HCT116 (cell line): ENCODE results near the gene FBXO48. TPM values are rescaled to one million over a fixed set of nuclear protein-coding genes. Genes with fewer than 3 reads are reported as not detected.
A peak's percentile ranks its signal among the peaks of the same experiment; 100 is the strongest.

Experiments used
- ATAC-seq: fragments of 200-7000 bp; cut with Tn5 transposase; 2 replicates; pipeline ENCODE4 v1.9.1; 2020; ENCODE audit warnings: mild to moderate bottlenecking, moderate library complexity
- Bru-seq: library from RNA; stranded (reverse); fragments of 400-500 nt; gene quantifications from one replicate; lab custom pipeline; 2021; lab: Mats Ljungman, UMichigan
- BruChase-seq, 2 experiments: library from RNA; stranded (reverse); fragments of 400-500 nt; gene quantifications; one replicate each; lab custom pipeline; 2021; lab: Mats Ljungman, UMichigan
- BruUV-seq: library from RNA; stranded (reverse); fragments of 400-500 nt; replicated peaks from 2 replicates; lab custom pipeline; 2021; lab: Mats Ljungman, UMichigan
- CTCF ChIA-PET: fragments of 300-600 bp; sonication (Branson Sonifier 250); formaldehyde crosslinking; loops from one replicate; lab custom pipeline; 2021; ENCODE audit warnings: antibody characterized with exemption; lab: Charles Lee
- POLR2A ChIA-PET: fragments of 300-600, 350-600 bp; sonication (Branson Sonifier 250); formaldehyde crosslinking; loops from one replicate; lab custom pipeline; 2021; ENCODE audit warnings: antibody characterized with exemption; lab: Charles Lee
- RAD21 ChIA-PET, 2 experiments: fragments of 300-600 bp; sonication (Branson Sonifier 250); formaldehyde crosslinking; loops; one replicate each; lab custom pipeline; 2023; ENCODE audit warnings: low total read pairs in 2 of 2; ENCODE audit not compliant: uncharacterized antibody in 2 of 2, unreplicated experiment in 2 of 2, low non-redundant PET in 1 of 2; lab: Charles Lee
- DNase-seq: peaks from one replicate; pipeline ENCODE4 v3.0.0-alpha.2; 2010; ENCODE audit warnings: low read depth, low spot score
- H2AFZ ChIP-seq: fragments of 200-600 bp; shearing (Covaris generic), sonication (generic); 2 replicates; pipeline ENCODE4 v1.6.1; 2017; ENCODE audit warnings: low read depth, mixed run types, mixed read lengths, antibody characterized with exemption, low read length; ENCODE audit not compliant: poor library complexity, severe bottlenecking
- H3K27ac ChIP-seq: 2 replicates; pipeline ENCODE4 v1.5.1; 2012; ENCODE audit warnings: low read depth, low read length
- H3K27me3 ChIP-seq: fragments of 200-600 bp; sonication (generic); 2 replicates; pipeline ENCODE4 v1.6.1; 2016; ENCODE audit warnings: mixed run types, low read length, mixed read lengths; ENCODE audit not compliant: insufficient read depth
- H3K36me3 ChIP-seq, 2 experiments: fragments of 200-500 bp in 1 of 2; fragments of 200-600 bp in 1 of 2; sonication (Bioruptor generic) in 1 of 2; sonication (generic) in 1 of 2; 2 replicates each; pipeline versions ENCODE4 v1.5.1 to v1.6.1; 2014 to 2016; ENCODE audit warnings: low read length in 2 of 2, inconsistent platforms in 1 of 2, mixed read lengths in 1 of 2, mixed run types in 1 of 2; ENCODE audit not compliant: insufficient read depth in 2 of 2, control insufficient read depth in 1 of 2
- H3K4me1 ChIP-seq, 2 experiments: fragments of 200-600 bp in 1 of 2; sonication (generic) in 1 of 2; 2 replicates each; pipeline versions ENCODE4 v1.5.1 to v1.6.1; 2012 to 2017; ENCODE audit warnings: low read length in 2 of 2, inconsistent platforms in 1 of 2, mild to moderate bottlenecking in 1 of 2, mixed read lengths in 1 of 2, mixed run types in 1 of 2, moderate library complexity in 1 of 2; ENCODE audit not compliant: insufficient read depth in 2 of 2, control insufficient read depth in 1 of 2
- H3K4me2 ChIP-seq: fragments of 200-600 bp; sonication (generic); 2 replicates; pipeline ENCODE4 v1.6.1; 2017; ENCODE audit warnings: mixed run types, low read length, mixed read lengths
- H3K4me3 ChIP-seq, 2 experiments: fragments of 200-600 bp in 1 of 2; sonication (generic) in 1 of 2; replicated peaks in 1 of 2; 2 replicates each; pipeline ENCODE4 v1.5.1; 2011 to 2016; ENCODE audit warnings: low read length in 2 of 2, control low read depth in 1 of 2, low read depth in 1 of 2, mild to moderate bottlenecking in 1 of 2, mixed read lengths in 1 of 2, mixed run types in 1 of 2
- H3K79me2 ChIP-seq: fragments of 200-600 bp; sonication (generic); 2 replicates; pipeline ENCODE4 v1.6.1; 2017; ENCODE audit warnings: mild to moderate bottlenecking, mixed run types, low read length, moderate library complexity, mixed read lengths; ENCODE audit not compliant: insufficient read depth
- H3K9ac ChIP-seq: fragments of 200-600 bp; sonication (generic); 2 replicates; pipeline ENCODE4 v1.6.1; 2016; ENCODE audit warnings: low read length, mixed read lengths
- H3K9me2 ChIP-seq: fragments of 200-600 bp; sonication (generic), shearing (Covaris generic); 2 replicates; pipeline ENCODE4 v1.6.1; 2017; ENCODE audit warnings: mixed run types, mild to moderate bottlenecking, moderate library complexity; ENCODE audit not compliant: insufficient read depth
- H3K9me3 ChIP-seq, 2 experiments: fragments of 200-500 bp in 1 of 2; fragments of 200-600 bp in 1 of 2; sonication (Bioruptor generic) in 1 of 2; sonication (generic) in 1 of 2; 2 replicates each; pipeline ENCODE4 v1.6.1; 2014 to 2017; ENCODE audit warnings: low read length in 2 of 2, mixed read lengths in 2 of 2, inconsistent platforms in 1 of 2, low read depth in 1 of 2, mild to moderate bottlenecking in 1 of 2, mixed run types in 1 of 2, moderate library complexity in 1 of 2; ENCODE audit not compliant: control insufficient read depth in 1 of 2, insufficient read depth in 1 of 2
- H4K20me1 ChIP-seq: fragments of 200-600 bp; sonication (generic), shearing (Covaris generic); 2 replicates; pipeline ENCODE4 v1.6.1; 2017; ENCODE audit warnings: mixed run types, mild to moderate bottlenecking, moderate library complexity; ENCODE audit not compliant: insufficient read depth
- CEBPB ChIP-seq: IDR thresholded peaks from 2 replicates; pipeline ENCODE4 v1.6.1; 2012; ENCODE audit warnings: low read depth
- EGR1 ChIP-seq: IDR thresholded peaks from 2 replicates; pipeline ENCODE4 v1.6.1; 2012; ENCODE audit warnings: low read depth
- ELF1 ChIP-seq: IDR thresholded peaks from 2 replicates; pipeline ENCODE4 v1.6.1; 2012; ENCODE audit warnings: low read depth, borderline replicate concordance
- EZH2 ChIP-seq: fragments of 200-600 bp; sonication (generic); IDR thresholded peaks from 2 replicates; pipeline ENCODE4 v1.6.1; 2017; ENCODE audit warnings: antibody characterized with exemption, mixed run types
- EZH2phosphoT487 ChIP-seq: fragments of 200-600 bp; IDR thresholded peaks from 2 replicates; pipeline ENCODE4 v1.6.1; 2018; ENCODE audit warnings: antibody characterized with exemption, borderline replicate concordance
- FOSL1 ChIP-seq: IDR thresholded peaks from 2 replicates; pipeline ENCODE4 v1.6.1; 2012; ENCODE audit warnings: low read depth
- JUND ChIP-seq: IDR thresholded peaks from 2 replicates; pipeline ENCODE4 v1.6.1; 2012
- MAX ChIP-seq: IDR thresholded peaks from 2 replicates; pipeline ENCODE4 v1.6.1; 2012
- POLR2A ChIP-seq: IDR thresholded peaks from 2 replicates; pipeline ENCODE4 v1.7.0; 2011; ENCODE audit warnings: borderline replicate concordance; ENCODE audit not compliant: insufficient read depth, insufficient read length; ENCODE audit errors: extremely low read depth
- POLR2AphosphoS5 ChIP-seq: IDR thresholded peaks from 2 replicates; pipeline ENCODE4 v1.6.1; 2011; ENCODE audit warnings: mild to moderate bottlenecking, low read depth, low read length, moderate library complexity
- RAD21 ChIP-seq: IDR thresholded peaks from 2 replicates; pipeline ENCODE4 v1.6.1; 2012; ENCODE audit warnings: low read depth, mild to moderate bottlenecking
- REST ChIP-seq: IDR thresholded peaks from 2 replicates; pipeline ENCODE4 v1.6.1; 2012; ENCODE audit warnings: low read depth
- SIN3A ChIP-seq: IDR thresholded peaks from 2 replicates; pipeline ENCODE4 v1.6.1; 2012; ENCODE audit warnings: low read depth
- SP1 ChIP-seq: IDR thresholded peaks from 2 replicates; pipeline ENCODE4 v1.6.1; 2012; ENCODE audit warnings: low read depth
- SRF ChIP-seq: IDR thresholded peaks from 2 replicates; pipeline ENCODE4 v1.6.1; 2012; ENCODE audit warnings: low read depth
- TCF7L2 ChIP-seq: IDR thresholded peaks from 2 replicates; pipeline ENCODE4 v1.7.0; 2011; ENCODE audit warnings: borderline replicate concordance, inconsistent platforms; ENCODE audit not compliant: insufficient read depth, insufficient read length; ENCODE audit errors: extremely low read depth
- YY1 ChIP-seq: IDR thresholded peaks from 2 replicates; pipeline ENCODE4 v1.6.1; 2011; ENCODE audit warnings: low read length, low read depth, moderate library complexity, mild to moderate bottlenecking; ENCODE audit not compliant: insufficient replicate concordance; ENCODE audit errors: extremely low read depth
- ZFX ChIP-seq: fragments of 450-650 bp; IDR thresholded peaks from 2 replicates; pipeline ENCODE4 v1.6.1; 2017
- intact Hi-C: fragments of 100-400 bp; cut with micrococcal nuclease; formaldehyde crosslinking; loops from 2 replicates; pipeline ENCODE4 v1.10.0; 2022
- long read RNA-seq: library from polyadenylated mRNA; unstranded; transcript quantifications from one replicate; pipeline ENCODE4 v2.0.0, GENCODE V29; 2021; ENCODE audit not compliant: unreplicated experiment
- polyA plus RNA-seq: library from polyadenylated mRNA; unstranded; fragments of >200 nt; gene quantifications from 2 replicates; pipeline ENCODE4 v1.2.1, GENCODE V29; 2012; ENCODE audit warnings: missing spikeins
- total RNA-seq: library from RNA; stranded (reverse); gene quantifications from one replicate; pipeline ENCODE4 v1.2.1, GENCODE V29; 2021; ENCODE audit not compliant: unreplicated experiment
- TF ChIP-seq, protein P1 (sequence below), 3 experiments: fragments of 200-600 bp in 1 of 3; sonication (generic) in 1 of 3; IDR thresholded peaks in 2 of 3; conservative IDR thresholded peaks in 1 of 3; 2 replicates each; pipeline ENCODE4 v1.5.1; 2012 to 2017; ENCODE audit warnings: low read depth in 2 of 3, low read length in 2 of 3, antibody characterized with exemption in 1 of 3, borderline replicate concordance in 1 of 3, control low read depth in 1 of 3, mild to moderate bottlenecking in 1 of 3, mixed read lengths in 1 of 3, mixed run types in 1 of 3, moderate library complexity in 1 of 3; ENCODE audit not compliant: insufficient read depth in 1 of 3

FBXO48 gene, protein sequence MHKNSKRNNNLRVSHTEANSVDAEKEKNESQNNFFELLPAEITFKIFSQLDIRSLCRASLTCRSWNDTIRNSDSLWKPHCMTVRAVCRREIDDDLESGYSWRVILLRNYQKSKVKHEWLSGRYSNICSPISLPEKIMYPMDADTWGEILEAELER
- total RNA-seq: 0.91 TPM
- 0.22 and 0.43 TPM in 2 replicates for polyA plus RNA-seq
- percentile 47 among the genes with signal in this experiment for Bru-seq, nascent RNA
- percentile 48 among the genes with signal in this experiment for BruChase-seq, experiment 1, labeled RNA remaining after a 6-hour chase
- percentile 61 among the genes with signal in this experiment for BruChase-seq, experiment 2, labeled RNA remaining after a 2-hour chase
- long read RNA-seq, partial matches to known transcripts: 0 of 1 reads
- long read RNA-seq, other reads (novel, unspliced or antisense): 1 of 1 reads

- DNase-seq (peak; percentile 98), ATAC-seq (peak; percentile 98)
- Histone ChIP-seq H3K9me3 (no peaks in the 10 kb centered on the region), H3K36me3 (no peaks in the 10 kb centered on the region), H3K4me3 (peak within 1 kb of the TSS; percentile 82 to 85), H3K4me2 (peak within 1 kb of the TSS; percentile 96), H3K27ac (peak within 1 kb of the TSS; percentile 48; the same call in 1 of the 2 replicates), H3K4me1 (peaks cover 4 to 18% of the 10 kb centered on the region in 2 experiments; a peak in 3 of 4 replicates), H3K9ac (peak within 1 kb of the TSS; percentile 77), H3K79me2 (no peaks in the 10 kb centered on the region), H3K27me3 (no peaks in the 10 kb centered on the region), H2AFZ (peak within 1 kb of the TSS; percentile 74), H3K9me2 (no peaks in the 10 kb centered on the region), H4K20me1 (no peaks in the 10 kb centered on the region; the same call in 1 of the 2 replicates)
- ChIA-PET RAD21 (no interaction called here), CTCF (interaction anchor here (0.6 to 3.5 kb wide), 12 partner anchors 20 to 547 kb away, joined by 3 to 22 read pairs (median 4); no protein-coding TSS in a partner anchor), POLR2A (no interaction called here)
- no TSS peak for BruUV-seq
- intact Hi-C loops: loop anchor here (1.0 to 5.0 kb wide), 2 partner anchors 440 to 458 kb away; no protein-coding TSS in a partner anchor
- peak; percentile 59 for TF ChIP-seq POLR2A
- peak; percentile 34; the same call in 1 of the 2 replicates for TF ChIP-seq MAX
- TF ChIP-seq ELF1: no peak; the same call in 1 of the 2 replicates
- peak; percentile 56 for TF ChIP-seq EGR1
- TF ChIP-seq, protein P1, sequence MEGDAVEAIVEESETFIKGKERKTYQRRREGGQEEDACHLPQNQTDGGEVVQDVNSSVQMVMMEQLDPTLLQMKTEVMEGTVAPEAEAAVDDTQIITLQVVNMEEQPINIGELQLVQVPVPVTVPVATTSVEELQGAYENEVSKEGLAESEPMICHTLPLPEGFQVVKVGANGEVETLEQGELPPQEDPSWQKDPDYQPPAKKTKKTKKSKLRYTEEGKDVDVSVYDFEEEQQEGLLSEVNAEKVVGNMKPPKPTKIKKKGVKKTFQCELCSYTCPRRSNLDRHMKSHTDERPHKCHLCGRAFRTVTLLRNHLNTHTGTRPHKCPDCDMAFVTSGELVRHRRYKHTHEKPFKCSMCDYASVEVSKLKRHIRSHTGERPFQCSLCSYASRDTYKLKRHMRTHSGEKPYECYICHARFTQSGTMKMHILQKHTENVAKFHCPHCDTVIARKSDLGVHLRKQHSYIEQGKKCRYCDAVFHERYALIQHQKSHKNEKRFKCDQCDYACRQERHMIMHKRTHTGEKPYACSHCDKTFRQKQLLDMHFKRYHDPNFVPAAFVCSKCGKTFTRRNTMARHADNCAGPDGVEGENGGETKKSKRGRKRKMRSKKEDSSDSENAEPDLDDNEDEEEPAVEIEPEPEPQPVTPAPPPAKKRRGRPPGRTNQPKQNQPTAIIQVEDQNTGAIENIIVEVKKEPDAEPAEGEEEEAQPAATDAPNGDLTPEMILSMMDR (IDR thresholded peaks at IDR 0.05 in 2 of 3, conservative IDR thresholded peaks at IDR 0.05 in 1 of 3; ENCODE audit: borderline replicate concordance in 1 of 3, insufficient read depth in 1 of 3, low read depth in 2 of 3, low read length in 2 of 3): no peak
- no peak for TF ChIP-seq RAD21
- TF ChIP-seq TCF7L2: peak; percentile 70
- peak; percentile 90 for TF ChIP-seq CEBPB
- TF ChIP-seq FOSL1: no peak
- no peak for TF ChIP-seq EZH2
- TF ChIP-seq EZH2phosphoT487: no peak
- peak; percentile 26; the same call in 1 of the 2 replicates for TF ChIP-seq SIN3A
- TF ChIP-seq YY1: no peak
- no peak for TF ChIP-seq JUND
- TF ChIP-seq ZFX: peak; percentile 78
- TF ChIP-seq SP1: peak; percentile 83
- no peak for TF ChIP-seq REST
- TF ChIP-seq POLR2AphosphoS5: peak; percentile 77
- TF ChIP-seq SRF: no peak
Observed at GRCh38 chr2:68467077-68467960, at the start of gene FBXO48, which contains the start of gene APLF. Gene FBXO48 (minus strand): TSS chr2:68467294. CDS start chr2:68465145, 2,149 bp downstream. Gene APLF (plus strand): TSS chr2:68467585. CDS start chr2:68467732, 147 bp downstream.
